HCT116 (cell line): ENCODE measurements around the gene ECE2. TPM values are rescaled to one million over a fixed set of nuclear protein-coding genes. Genes with fewer than 3 reads are reported as not detected.

ENCODE experiments used
- ATAC-seq: fragments of 200-7000 bp; cut with Tn5 transposase; 2 replicates; pipeline ENCODE4 v1.9.1; 2020; ENCODE audit warnings: mild to moderate bottlenecking, moderate library complexity
- BruUV-seq: library from RNA; stranded (reverse); fragments of 400-500 nt; replicated peaks from 2 replicates; lab custom pipeline; 2021; lab: Mats Ljungman, UMichigan
- CTCF ChIA-PET: fragments of 300-600 bp; sonication (Branson Sonifier 250); formaldehyde crosslinking; loops from one replicate; lab custom pipeline; 2021; ENCODE audit warnings: antibody characterized with exemption; lab: Charles Lee
- POLR2A ChIA-PET: fragments of 300-600, 350-600 bp; sonication (Branson Sonifier 250); formaldehyde crosslinking; loops from one replicate; lab custom pipeline; 2021; ENCODE audit warnings: antibody characterized with exemption; lab: Charles Lee
- RAD21 ChIA-PET, 2 experiments: fragments of 300-600 bp; sonication (Branson Sonifier 250); formaldehyde crosslinking; loops; one replicate each; lab custom pipeline; 2023; ENCODE audit warnings: low total read pairs in 2 of 2; ENCODE audit not compliant: uncharacterized antibody in 2 of 2, unreplicated experiment in 2 of 2, low non-redundant PET in 1 of 2; lab: Charles Lee
- DNase-seq: peaks from one replicate; pipeline ENCODE4 v3.0.0-alpha.2; 2010; ENCODE audit warnings: low read depth, low spot score
- H2AFZ ChIP-seq: fragments of 200-600 bp; shearing (Covaris generic), sonication (generic); 2 replicates; pipeline ENCODE4 v1.6.1; 2017; ENCODE audit warnings: low read depth, mixed run types, mixed read lengths, antibody characterized with exemption, low read length; ENCODE audit not compliant: poor library complexity, severe bottlenecking
- H3K27ac ChIP-seq: 2 replicates; pipeline ENCODE4 v1.5.1; 2012; ENCODE audit warnings: low read depth, low read length
- H3K27me3 ChIP-seq: fragments of 200-600 bp; sonication (generic); 2 replicates; pipeline ENCODE4 v1.6.1; 2016; ENCODE audit warnings: mixed run types, low read length, mixed read lengths; ENCODE audit not compliant: insufficient read depth
- H3K36me3 ChIP-seq, 2 experiments: fragments of 200-500 bp in 1 of 2; fragments of 200-600 bp in 1 of 2; sonication (Bioruptor generic) in 1 of 2; sonication (generic) in 1 of 2; 2 replicates each; pipeline versions ENCODE4 v1.5.1 to v1.6.1; 2014 to 2016; ENCODE audit warnings: low read length in 2 of 2, inconsistent platforms in 1 of 2, mixed read lengths in 1 of 2, mixed run types in 1 of 2; ENCODE audit not compliant: insufficient read depth in 2 of 2, control insufficient read depth in 1 of 2
- H3K4me1 ChIP-seq, 2 experiments: fragments of 200-600 bp in 1 of 2; sonication (generic) in 1 of 2; 2 replicates each; pipeline versions ENCODE4 v1.5.1 to v1.6.1; 2012 to 2017; ENCODE audit warnings: low read length in 2 of 2, inconsistent platforms in 1 of 2, mild to moderate bottlenecking in 1 of 2, mixed read lengths in 1 of 2, mixed run types in 1 of 2, moderate library complexity in 1 of 2; ENCODE audit not compliant: insufficient read depth in 2 of 2, control insufficient read depth in 1 of 2
- H3K4me2 ChIP-seq: fragments of 200-600 bp; sonication (generic); 2 replicates; pipeline ENCODE4 v1.6.1; 2017; ENCODE audit warnings: mixed run types, low read length, mixed read lengths
- H3K4me3 ChIP-seq, 2 experiments: fragments of 200-600 bp in 1 of 2; sonication (generic) in 1 of 2; replicated peaks in 1 of 2; 2 replicates each; pipeline ENCODE4 v1.5.1; 2011 to 2016; ENCODE audit warnings: low read length in 2 of 2, control low read depth in 1 of 2, low read depth in 1 of 2, mild to moderate bottlenecking in 1 of 2, mixed read lengths in 1 of 2, mixed run types in 1 of 2
- H3K79me2 ChIP-seq: fragments of 200-600 bp; sonication (generic); 2 replicates; pipeline ENCODE4 v1.6.1; 2017; ENCODE audit warnings: mild to moderate bottlenecking, mixed run types, low read length, moderate library complexity, mixed read lengths; ENCODE audit not compliant: insufficient read depth
- H3K9ac ChIP-seq: fragments of 200-600 bp; sonication (generic); 2 replicates; pipeline ENCODE4 v1.6.1; 2016; ENCODE audit warnings: low read length, mixed read lengths
- H3K9me2 ChIP-seq: fragments of 200-600 bp; sonication (generic), shearing (Covaris generic); 2 replicates; pipeline ENCODE4 v1.6.1; 2017; ENCODE audit warnings: mixed run types, mild to moderate bottlenecking, moderate library complexity; ENCODE audit not compliant: insufficient read depth
- H3K9me3 ChIP-seq, 2 experiments: fragments of 200-500 bp in 1 of 2; fragments of 200-600 bp in 1 of 2; sonication (Bioruptor generic) in 1 of 2; sonication (generic) in 1 of 2; 2 replicates each; pipeline ENCODE4 v1.6.1; 2014 to 2017; ENCODE audit warnings: low read length in 2 of 2, mixed read lengths in 2 of 2, inconsistent platforms in 1 of 2, low read depth in 1 of 2, mild to moderate bottlenecking in 1 of 2, mixed run types in 1 of 2, moderate library complexity in 1 of 2; ENCODE audit not compliant: control insufficient read depth in 1 of 2, insufficient read depth in 1 of 2
- H4K20me1 ChIP-seq: fragments of 200-600 bp; sonication (generic), shearing (Covaris generic); 2 replicates; pipeline ENCODE4 v1.6.1; 2017; ENCODE audit warnings: mixed run types, mild to moderate bottlenecking, moderate library complexity; ENCODE audit not compliant: insufficient read depth
- CEBPB ChIP-seq: IDR thresholded peaks from 2 replicates; pipeline ENCODE4 v1.6.1; 2012; ENCODE audit warnings: low read depth
- EGR1 ChIP-seq: IDR thresholded peaks from 2 replicates; pipeline ENCODE4 v1.6.1; 2012; ENCODE audit warnings: low read depth
- ELF1 ChIP-seq: IDR thresholded peaks from 2 replicates; pipeline ENCODE4 v1.6.1; 2012; ENCODE audit warnings: low read depth, borderline replicate concordance
- EZH2phosphoT487 ChIP-seq: fragments of 200-600 bp; IDR thresholded peaks from 2 replicates; pipeline ENCODE4 v1.6.1; 2018; ENCODE audit warnings: antibody characterized with exemption, borderline replicate concordance
- FOSL1 ChIP-seq: IDR thresholded peaks from 2 replicates; pipeline ENCODE4 v1.6.1; 2012; ENCODE audit warnings: low read depth
- POLR2A ChIP-seq: IDR thresholded peaks from 2 replicates; pipeline ENCODE4 v1.7.0; 2011; ENCODE audit warnings: borderline replicate concordance; ENCODE audit not compliant: insufficient read depth, insufficient read length; ENCODE audit errors: extremely low read depth
- SP1 ChIP-seq: IDR thresholded peaks from 2 replicates; pipeline ENCODE4 v1.6.1; 2012; ENCODE audit warnings: low read depth
- SRF ChIP-seq: IDR thresholded peaks from 2 replicates; pipeline ENCODE4 v1.6.1; 2012; ENCODE audit warnings: low read depth
- TCF7L2 ChIP-seq: IDR thresholded peaks from 2 replicates; pipeline ENCODE4 v1.7.0; 2011; ENCODE audit warnings: borderline replicate concordance, inconsistent platforms; ENCODE audit not compliant: insufficient read depth, insufficient read length; ENCODE audit errors: extremely low read depth
- YY1 ChIP-seq: IDR thresholded peaks from 2 replicates; pipeline ENCODE4 v1.6.1; 2011; ENCODE audit warnings: low read length, low read depth, moderate library complexity, mild to moderate bottlenecking; ENCODE audit not compliant: insufficient replicate concordance; ENCODE audit errors: extremely low read depth
- ZNF274 ChIP-seq: fragments of 200-500 bp; sonication (Bioruptor generic); IDR thresholded peaks from 2 replicates; pipeline ENCODE4 v1.6.1; 2014; ENCODE audit warnings: mild to moderate bottlenecking, low read depth, low read length, inconsistent platforms
- intact Hi-C: fragments of 100-400 bp; cut with micrococcal nuclease; formaldehyde crosslinking; loops from 2 replicates; pipeline ENCODE4 v1.10.0; 2022
- total RNA-seq: library from RNA; stranded (reverse); gene quantifications from one replicate; pipeline ENCODE4 v1.2.1, GENCODE V29; 2021; ENCODE audit not compliant: unreplicated experiment
- TF ChIP-seq, protein P1 (sequence below): IDR thresholded peaks from 2 replicates; pipeline ENCODE4 v1.6.1; 2012
- TF ChIP-seq, protein P2 (sequence below): IDR thresholded peaks from 2 replicates; pipeline ENCODE4 v1.6.1; 2012; ENCODE audit warnings: low read depth
- TF ChIP-seq, protein P3 (sequence below), 3 experiments: fragments of 200-600 bp in 1 of 3; sonication (generic) in 1 of 3; IDR thresholded peaks in 2 of 3; conservative IDR thresholded peaks in 1 of 3; 2 replicates each; pipeline ENCODE4 v1.5.1; 2012 to 2017; ENCODE audit warnings: low read depth in 2 of 3, low read length in 2 of 3, antibody characterized with exemption in 1 of 3, borderline replicate concordance in 1 of 3, control low read depth in 1 of 3, mild to moderate bottlenecking in 1 of 3, mixed read lengths in 1 of 3, mixed run types in 1 of 3, moderate library complexity in 1 of 3; ENCODE audit not compliant: insufficient read depth in 1 of 3

The ECE2 gene
- total RNA-seq, 1 experiment from 2014 or later, result not detected

DNA sequence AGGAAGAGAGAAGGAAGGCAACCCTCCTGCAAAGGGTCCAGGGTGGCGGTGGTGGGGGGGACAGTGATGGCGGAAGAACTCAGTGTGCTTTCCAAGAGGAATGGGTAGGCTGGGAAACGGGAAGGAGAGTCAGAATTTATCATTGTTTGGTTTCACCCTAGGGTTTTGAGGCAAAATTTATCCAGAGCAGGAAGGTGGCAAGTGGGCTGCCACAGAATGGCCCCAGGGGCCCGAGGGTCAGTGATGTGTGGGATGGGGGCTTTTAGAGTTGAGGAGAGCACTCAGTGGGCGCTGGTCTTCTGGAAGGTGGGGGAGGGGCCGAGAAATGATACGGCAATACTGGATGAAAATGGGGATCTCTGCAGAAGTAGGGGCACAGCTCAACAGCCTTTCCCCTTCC is 62.2 kb downstream of the ECE2 start:
- no peaks in the 10 kb centered on the region for H3K9me2 ChIP-seq
- H3K79me2 ChIP-seq, result peaks cover 28% of the 10 kb centered on the region; the same call in 1 of the 2 replicates
- POLR2A ChIA-PET, result interaction anchor here (1.7 kb wide), 1 partner anchor 8 kb away, joined by 5 read pairs; no protein-coding TSS in a partner anchor
- no peak overlapping the region for H3K4me2 ChIP-seq
- H3K36me3 ChIP-seq, result peaks cover 18 to 20% of the 10 kb centered on the region in 2 experiments
- no peak overlapping the region for H3K9ac ChIP-seq
- H3K4me3 ChIP-seq, result no peak overlapping the region
- RAD21 ChIA-PET, result no interaction called here
- DNase-seq, result no peak
- H4K20me1 ChIP-seq, result peaks cover 17% of the 10 kb centered on the region; the same call in 1 of the 2 replicates
- intact Hi-C loops, result no loop called here
- no peak overlapping the region for H3K27ac ChIP-seq
- H3K27me3 ChIP-seq, result no peaks in the 10 kb centered on the region
- no peak overlapping the region for H2AFZ ChIP-seq
- BruUV-seq, result no TSS peak
- no peaks in the 10 kb centered on the region for H3K9me3 ChIP-seq
- H3K4me1 ChIP-seq, result peaks cover 2 to 45% of the 10 kb centered on the region in 2 experiments; a peak in 3 of 4 replicates
- CTCF ChIA-PET, result no interaction called here
- ATAC-seq, result no peak
- TF ChIP-seq POLR2A, result no peak
- no peak for TF ChIP-seq ELF1
- no peak for TF ChIP-seq EGR1

DNA sequence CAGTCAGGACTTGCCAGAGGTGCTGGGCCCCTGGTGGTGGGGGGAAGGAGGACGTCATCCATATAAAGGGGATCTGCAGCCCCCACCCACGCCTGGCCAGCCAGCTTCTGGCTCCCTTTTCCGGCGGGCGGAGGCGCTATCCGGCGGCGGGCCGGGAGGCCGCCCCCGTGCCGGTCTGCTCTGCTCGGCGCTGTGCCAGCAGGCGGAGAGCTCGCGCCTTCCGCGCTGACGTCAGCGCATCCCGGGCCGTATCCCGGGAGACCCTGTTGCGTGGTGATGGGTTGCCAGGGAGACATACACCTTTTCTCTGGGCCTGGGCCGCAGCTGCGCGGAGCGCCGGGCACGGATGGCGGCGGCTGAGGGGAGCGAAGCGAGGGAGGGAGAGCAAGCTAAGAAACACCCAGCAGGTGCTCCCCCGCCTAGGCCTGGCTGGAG is 62.7 kb downstream of the ECE2 start:
- CTCF ChIA-PET, result no interaction called here
- ATAC-seq (no peak), DNase-seq (no peak)
- POLR2A ChIA-PET, result no interaction called here
- no peaks in the 10 kb centered on the region for H3K27me3 ChIP-seq
- H3K9me2 ChIP-seq, result no peaks in the 10 kb centered on the region
- peaks cover 15 to 18% of the 10 kb centered on the region in 2 experiments; a peak in 3 of 4 replicates for H3K36me3 ChIP-seq
- BruUV-seq, result no TSS peak
- no peak overlapping the region for H3K27ac ChIP-seq
- H2AFZ ChIP-seq, result no peak overlapping the region
- H3K9me3 ChIP-seq, result no peaks in the 10 kb centered on the region
- H3K9ac ChIP-seq, result no peak overlapping the region
- peaks cover 17% of the 10 kb centered on the region; the same call in 1 of the 2 replicates for H4K20me1 ChIP-seq
- H3K4me1 ChIP-seq, result peaks cover 2 to 40% of the 10 kb centered on the region in 2 experiments; a peak in 3 of 4 replicates
- H3K4me2 ChIP-seq, result no peak overlapping the region
- peaks cover 23% of the 10 kb centered on the region; the same call in 1 of the 2 replicates for H3K79me2 ChIP-seq
- intact Hi-C loops, result no loop called here
- no peak overlapping the region for H3K4me3 ChIP-seq
- RAD21 ChIA-PET, result no interaction called here
- TF ChIP-seq SRF, result no peak
- no peak for TF ChIP-seq YY1
- TF ChIP-seq, protein P1, sequence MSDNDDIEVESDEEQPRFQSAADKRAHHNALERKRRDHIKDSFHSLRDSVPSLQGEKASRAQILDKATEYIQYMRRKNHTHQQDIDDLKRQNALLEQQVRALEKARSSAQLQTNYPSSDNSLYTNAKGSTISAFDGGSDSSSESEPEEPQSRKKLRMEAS, result no peak
- no peak for TF ChIP-seq SP1
- no peak for TF ChIP-seq FOSL1
- TF ChIP-seq EGR1, result no peak
- TF ChIP-seq, protein P2, sequence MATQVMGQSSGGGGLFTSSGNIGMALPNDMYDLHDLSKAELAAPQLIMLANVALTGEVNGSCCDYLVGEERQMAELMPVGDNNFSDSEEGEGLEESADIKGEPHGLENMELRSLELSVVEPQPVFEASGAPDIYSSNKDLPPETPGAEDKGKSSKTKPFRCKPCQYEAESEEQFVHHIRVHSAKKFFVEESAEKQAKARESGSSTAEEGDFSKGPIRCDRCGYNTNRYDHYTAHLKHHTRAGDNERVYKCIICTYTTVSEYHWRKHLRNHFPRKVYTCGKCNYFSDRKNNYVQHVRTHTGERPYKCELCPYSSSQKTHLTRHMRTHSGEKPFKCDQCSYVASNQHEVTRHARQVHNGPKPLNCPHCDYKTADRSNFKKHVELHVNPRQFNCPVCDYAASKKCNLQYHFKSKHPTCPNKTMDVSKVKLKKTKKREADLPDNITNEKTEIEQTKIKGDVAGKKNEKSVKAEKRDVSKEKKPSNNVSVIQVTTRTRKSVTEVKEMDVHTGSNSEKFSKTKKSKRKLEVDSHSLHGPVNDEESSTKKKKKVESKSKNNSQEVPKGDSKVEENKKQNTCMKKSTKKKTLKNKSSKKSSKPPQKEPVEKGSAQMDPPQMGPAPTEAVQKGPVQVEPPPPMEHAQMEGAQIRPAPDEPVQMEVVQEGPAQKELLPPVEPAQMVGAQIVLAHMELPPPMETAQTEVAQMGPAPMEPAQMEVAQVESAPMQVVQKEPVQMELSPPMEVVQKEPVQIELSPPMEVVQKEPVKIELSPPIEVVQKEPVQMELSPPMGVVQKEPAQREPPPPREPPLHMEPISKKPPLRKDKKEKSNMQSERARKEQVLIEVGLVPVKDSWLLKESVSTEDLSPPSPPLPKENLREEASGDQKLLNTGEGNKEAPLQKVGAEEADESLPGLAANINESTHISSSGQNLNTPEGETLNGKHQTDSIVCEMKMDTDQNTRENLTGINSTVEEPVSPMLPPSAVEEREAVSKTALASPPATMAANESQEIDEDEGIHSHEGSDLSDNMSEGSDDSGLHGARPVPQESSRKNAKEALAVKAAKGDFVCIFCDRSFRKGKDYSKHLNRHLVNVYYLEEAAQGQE, result no peak
- TF ChIP-seq POLR2A, result no peak
- no peak for TF ChIP-seq CEBPB
- TF ChIP-seq TCF7L2, result no peak
- TF ChIP-seq, protein P3, sequence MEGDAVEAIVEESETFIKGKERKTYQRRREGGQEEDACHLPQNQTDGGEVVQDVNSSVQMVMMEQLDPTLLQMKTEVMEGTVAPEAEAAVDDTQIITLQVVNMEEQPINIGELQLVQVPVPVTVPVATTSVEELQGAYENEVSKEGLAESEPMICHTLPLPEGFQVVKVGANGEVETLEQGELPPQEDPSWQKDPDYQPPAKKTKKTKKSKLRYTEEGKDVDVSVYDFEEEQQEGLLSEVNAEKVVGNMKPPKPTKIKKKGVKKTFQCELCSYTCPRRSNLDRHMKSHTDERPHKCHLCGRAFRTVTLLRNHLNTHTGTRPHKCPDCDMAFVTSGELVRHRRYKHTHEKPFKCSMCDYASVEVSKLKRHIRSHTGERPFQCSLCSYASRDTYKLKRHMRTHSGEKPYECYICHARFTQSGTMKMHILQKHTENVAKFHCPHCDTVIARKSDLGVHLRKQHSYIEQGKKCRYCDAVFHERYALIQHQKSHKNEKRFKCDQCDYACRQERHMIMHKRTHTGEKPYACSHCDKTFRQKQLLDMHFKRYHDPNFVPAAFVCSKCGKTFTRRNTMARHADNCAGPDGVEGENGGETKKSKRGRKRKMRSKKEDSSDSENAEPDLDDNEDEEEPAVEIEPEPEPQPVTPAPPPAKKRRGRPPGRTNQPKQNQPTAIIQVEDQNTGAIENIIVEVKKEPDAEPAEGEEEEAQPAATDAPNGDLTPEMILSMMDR (IDR thresholded peaks at IDR 0.05 in 2 of 3, conservative IDR thresholded peaks at IDR 0.05 in 1 of 3; ENCODE audit: borderline replicate concordance in 1 of 3, insufficient read depth in 1 of 3, low read depth in 2 of 3, low read length in 2 of 3), result no peak
- no peak for TF ChIP-seq ZNF274
- TF ChIP-seq EZH2phosphoT487, result no peak
